DOHH2 (cell line): ENCODE measurements around the gene MRTFA.

Experiments used
- EZH2phosphoT487 ChIP-seq: fragments of 200-600 bp; sonication (generic); IDR thresholded peaks from 2 replicates; pipeline ENCODE4 v1.6.1; 2017; ENCODE audit warnings: borderline replicate concordance, mild to moderate bottlenecking, antibody characterized with exemption, low read length, moderate library complexity, mixed read lengths
- TF ChIP-seq, protein P1 (sequence below): fragments of 200-600 bp; sonication (generic); IDR thresholded peaks from one replicate; pipeline ENCODE4 v1.5.1; 2014; ENCODE audit warnings: antibody characterized with exemption, mild to moderate bottlenecking, low read depth, low read length; ENCODE audit not compliant: poor library complexity, severe bottlenecking

DNA sequence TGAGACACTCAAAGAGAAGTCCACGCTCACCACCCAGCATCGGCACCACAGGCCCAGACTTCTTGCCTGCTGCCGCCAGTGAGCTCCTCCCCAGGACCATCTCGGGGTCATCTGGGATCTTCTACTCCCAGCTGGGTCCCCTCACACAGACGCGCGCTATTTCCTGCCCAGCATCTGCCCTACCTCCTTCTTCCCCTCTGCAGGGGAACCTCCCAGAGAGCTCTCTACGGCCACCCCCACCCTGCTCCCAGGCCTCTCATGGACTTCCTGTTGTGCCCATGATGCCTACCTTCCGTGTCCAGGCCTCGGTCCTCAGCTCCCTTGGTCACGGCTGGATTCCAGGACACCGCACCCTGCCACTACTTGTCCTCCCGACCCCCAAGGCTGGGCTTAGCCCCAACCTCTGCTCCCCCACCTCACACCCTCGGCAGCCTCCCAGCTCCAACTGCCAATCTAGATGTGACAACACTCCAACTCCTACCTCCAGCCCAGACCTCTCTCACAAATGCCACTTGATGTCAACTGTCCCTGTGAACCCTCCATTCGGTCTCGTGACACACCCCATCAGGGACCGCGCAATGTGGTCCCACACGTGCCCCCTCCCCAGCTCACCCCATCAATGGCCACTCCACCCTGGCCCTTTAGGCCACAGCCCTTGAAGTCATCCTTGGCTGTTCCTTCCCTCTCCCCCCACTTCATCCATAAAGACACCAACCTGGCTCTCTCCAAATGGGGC lies 220.8 kb downstream of the MRTFA start:
- no peak for TF ChIP-seq EZH2phosphoT487
- TF ChIP-seq, protein P1, sequence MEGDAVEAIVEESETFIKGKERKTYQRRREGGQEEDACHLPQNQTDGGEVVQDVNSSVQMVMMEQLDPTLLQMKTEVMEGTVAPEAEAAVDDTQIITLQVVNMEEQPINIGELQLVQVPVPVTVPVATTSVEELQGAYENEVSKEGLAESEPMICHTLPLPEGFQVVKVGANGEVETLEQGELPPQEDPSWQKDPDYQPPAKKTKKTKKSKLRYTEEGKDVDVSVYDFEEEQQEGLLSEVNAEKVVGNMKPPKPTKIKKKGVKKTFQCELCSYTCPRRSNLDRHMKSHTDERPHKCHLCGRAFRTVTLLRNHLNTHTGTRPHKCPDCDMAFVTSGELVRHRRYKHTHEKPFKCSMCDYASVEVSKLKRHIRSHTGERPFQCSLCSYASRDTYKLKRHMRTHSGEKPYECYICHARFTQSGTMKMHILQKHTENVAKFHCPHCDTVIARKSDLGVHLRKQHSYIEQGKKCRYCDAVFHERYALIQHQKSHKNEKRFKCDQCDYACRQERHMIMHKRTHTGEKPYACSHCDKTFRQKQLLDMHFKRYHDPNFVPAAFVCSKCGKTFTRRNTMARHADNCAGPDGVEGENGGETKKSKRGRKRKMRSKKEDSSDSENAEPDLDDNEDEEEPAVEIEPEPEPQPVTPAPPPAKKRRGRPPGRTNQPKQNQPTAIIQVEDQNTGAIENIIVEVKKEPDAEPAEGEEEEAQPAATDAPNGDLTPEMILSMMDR = no peak
